Caki2 (cell line): ENCODE data around the gene CD84. TPM values are rescaled to one million over a fixed set of nuclear protein-coding genes. Genes with fewer than 3 reads are reported as not detected.
A peak's percentile ranks its signal among the peaks of the same experiment; 100 is the strongest.
"Not testable (repeated sequence)": the region's sequence is repeated elsewhere in the genome, so short reads cannot be mapped to it uniquely, and the experiment has no call there.

ENCODE experiments used
- DNase-seq: peaks from one replicate; pipeline ENCODE4 v3.0.0-alpha.2; 2015; ENCODE audit warnings: low read depth
- in situ Hi-C: cut with HindIII; loops from 2 replicates; pipeline ENCODE4 v1.10.0; 2016; ENCODE audit warnings: low sequenced_read_pairs, low pct_unique_long_range_greater_than_20kb, mixed read lengths
- total RNA-seq: library from RNA; depleted of rRNA; stranded (reverse); fragments of >200 nt; shearing (Covaris generic); gene quantifications from 2 replicates; pipeline ENCODE4 v1.2.3, GENCODE V29; 2014; ENCODE audit warnings: low replicate concordance

The CD84 gene
- total RNA-seq, 1 experiment from 2014 or later: not detected

- in situ Hi-C loops: no loop called here
These were observed 35.1 kb upstream of the CD84 start for GRCh38 chr1:160614410-160614809.

GRCh38 chr1:160612613-160613218 lies 33.4 kb upstream of the CD84 start:
- DNase-seq: no peak
- in situ Hi-C loops: no loop called here

More at GRCh38 chr1:160614410-160614809, 35.1 kb upstream of the CD84 start:
- DNase-seq: no peak

GRCh38 chr1:160610569-160611242 lies 31.4 kb upstream of the CD84 start:
- no peak for DNase-seq
- in situ Hi-C loops: no loop called here

- no peak for DNase-seq
- in situ Hi-C loops: no loop called here
These were observed 29.6 kb upstream of the CD84 start for GRCh38 chr1:160608941-160609340.

GRCh38 chr1:160608514-160608913 lies 29.2 kb upstream of the CD84 start:
- no peak for DNase-seq
- in situ Hi-C loops: no loop called here

- in situ Hi-C loops: no loop called here
These were observed 28.8 kb upstream of the CD84 start for GRCh38 chr1:160608057-160608456.

GRCh38 chr1:160607672-160608032 lies 28.4 kb upstream of the CD84 start:
- DNase-seq: no peak
- in situ Hi-C loops: no loop called here

More at GRCh38 chr1:160608057-160608456, 28.8 kb upstream of the CD84 start:
- DNase-seq: no peak

GRCh38 chr1:160607011-160607671 lies 27.8 kb upstream of the CD84 start:
- in situ Hi-C loops: no loop called here

GRCh38 chr1:160606611-160607010 lies 27.3 kb upstream of the CD84 start:
- in situ Hi-C loops: no loop called here
- no peak for DNase-seq

More at GRCh38 chr1:160607011-160607671, 27.8 kb upstream of the CD84 start:
- DNase-seq: peak; percentile 47

GRCh38 chr1:160605792-160606479 lies 26.6 kb upstream of the CD84 start:
- in situ Hi-C loops: no loop called here
- no peak for DNase-seq

GRCh38 chr1:160605205-160605604 lies 25.9 kb upstream of the CD84 start:
- no peak for DNase-seq
- in situ Hi-C loops: no loop called here

- in situ Hi-C loops: no loop called here
- DNase-seq: no peak
These were observed 18.4 kb upstream of the CD84 start for GRCh38 chr1:160597705-160598104.

GRCh38 chr1:160597051-160597450 lies 17.8 kb upstream of the CD84 start:
- no peak for DNase-seq
- in situ Hi-C loops: no loop called here

- no peak for DNase-seq
- in situ Hi-C loops: no loop called here
These were observed 11.2 kb upstream of the CD84 start for GRCh38 chr1:160590488-160590887.

- in situ Hi-C loops: no loop called here
- DNase-seq: no peak
These were observed 9.2 kb upstream of the CD84 start for GRCh38 chr1:160588468-160588867.

- no peak for DNase-seq
These were observed 5.5 kb upstream of the CD84 start for GRCh38 chr1:160584784-160585183.

GRCh38 chr1:160582976-160583375 lies 3.7 kb upstream of the CD84 start:
- in situ Hi-C loops, DNase-seq: not testable (repeated sequence)

More at GRCh38 chr1:160584784-160585183, 5.5 kb upstream of the CD84 start:
- in situ Hi-C loops: no loop called here

- DNase-seq: no peak
- in situ Hi-C loops: no loop called here
These were observed 2.7 kb upstream of the CD84 start for GRCh38 chr1:160581961-160582360.

- in situ Hi-C loops: no loop called here
These were observed 1.0 kb upstream of the CD84 start for GRCh38 chr1:160580221-160580812.

More at GRCh38 chr1:160580221-160580812, 1.0 kb upstream of the CD84 start:
- DNase-seq: no peak
